Measurements from ENCODE around the gene ANKFN1. TPM values are rescaled to one million over a fixed set of nuclear protein-coding genes. Genes with fewer than 3 reads are reported as not detected.

The ANKFN1 gene
- total and polyA plus RNA-seq, 10 of the 15 experiments (the other 5 are each of a cell fraction or from before 2014, with no cell fraction given), result 0.19 TPM; not detected in 9

- H3K27ac ChIP-seq (ENCODE audit: control insufficient read depth, insufficient read depth), result no peak overlapping the region
- in situ Hi-C loops (cut with MboI) (no loop called here), intact Hi-C loops (cut with micrococcal nuclease; ENCODE audit: unreplicated experiment) (loop anchor here (10.0 kb wide), 1 partner anchor 193 kb away; no protein-coding TSS in a partner anchor)
- H3K27me3 ChIP-seq (replicated peaks in 1 of 2; ENCODE audit: control insufficient read depth in 2 of 2, insufficient read depth in 2 of 2, low read length in 1 of 2), result 0 out of 4 replicates have a peak, but pooled peaks cover 0 to 2% of the 10 kb centered on the region in 2 experiments
- POLR2A ChIA-PET, result no interaction called here
- H3K9ac ChIP-seq (ENCODE audit: control insufficient read depth, insufficient read depth, low read length), result no peak overlapping the region
- no peak overlapping the region for H3K4me3 ChIP-seq
- no peak for ATAC-seq
- RAD21 ChIA-PET (ENCODE audit: unreplicated experiment), result no interaction called here
- WGBS (ENCODE audit: insufficient coverage, insufficient replicate concordance, low lambda C conversion rate, missing lambda C conversion rate), result 8% methylated on average over 4 of the region's 4 CpGs
- no TSS peak for BruUV-seq (replicated peaks)
- no peaks in the 10 kb centered on the region for H4K20me1 ChIP-seq (ENCODE audit: control insufficient read depth, insufficient read depth)
- H3K9me3 ChIP-seq (replicated peaks; ENCODE audit: control insufficient read depth, insufficient read depth, low read length), result no peaks in the 10 kb centered on the region
- TF ChIP-seq CBFB (IDR thresholded peaks at IDR 0.05; ENCODE audit: low read depth) (no peak), ZNF217 (IDR thresholded peaks at IDR 0.05) (no peak), CEBPZ (IDR thresholded peaks at IDR 0.05; ENCODE audit: low read depth, low read length) (no peak), NFIC (IDR thresholded peaks at IDR 0.05; ENCODE audit: low read depth, low read length) (no peak), STAT3 (IDR thresholded peaks at IDR 0.05; ENCODE audit: low read depth, low read length) (no peak), LARP7 (IDR thresholded peaks at IDR 0.05) (no peak), ATF7 (IDR thresholded peaks at IDR 0.05; ENCODE audit: low read depth) (no peak), KLF5 (IDR thresholded peaks at IDR 0.05; ENCODE audit: partially characterized antibody) (no peak), ELK1 (IDR thresholded peaks at IDR 0.05; ENCODE audit: low read depth, low read length) (no peak), MYC (IDR thresholded peaks at IDR 0.05; ENCODE audit: insufficient read depth, insufficient read length, insufficient replicate concordance, low read length, severe bottlenecking) (no peak), CEBPB (IDR thresholded peaks at IDR 0.05; ENCODE audit: borderline replicate concordance in 1 of 2, low read depth in 2 of 2, low read length in 2 of 2) (no peak)
- FAIRE-seq, result no peak
- H3K4me2 ChIP-seq (ENCODE audit: control insufficient read depth, insufficient read depth), result no peak overlapping the region
- H3K4me1 ChIP-seq (ENCODE audit: control insufficient read depth, insufficient read depth, low read length), result no peaks in the 10 kb centered on the region
- no peak for DNase-seq (ENCODE audit: low read depth, low spot score)
- H3K79me2 ChIP-seq (ENCODE audit: control insufficient read depth, insufficient read depth, low read length), result no peaks in the 10 kb centered on the region
- SMC1A ChIA-PET (ENCODE audit: uncharacterized antibody, unreplicated experiment), result interaction anchor here (1.8 kb wide), 1 partner anchor 190 kb away, joined by 5 read pairs; no protein-coding TSS in a partner anchor
- CTCF ChIA-PET, result interaction anchor here (0.6 to 1.3 kb wide), 3 partner anchors 35 to 791 kb away, joined by 3 to 4 read pairs (median 3); no protein-coding TSS in a partner anchor
- H3K36me3 ChIP-seq (ENCODE audit: control insufficient read depth in 2 of 2, insufficient read depth in 2 of 2, low read length in 1 of 2), result no peaks in the 10 kb centered on the region
- no peak overlapping the region for H2AFZ ChIP-seq (ENCODE audit: control insufficient read depth, low read depth, low read length)
These were observed 164.3 kb downstream of the ANKFN1 start for GRCh38 chr17:56317351-56318208.
